ENCODE data around the gene CYBA.

DNA sequence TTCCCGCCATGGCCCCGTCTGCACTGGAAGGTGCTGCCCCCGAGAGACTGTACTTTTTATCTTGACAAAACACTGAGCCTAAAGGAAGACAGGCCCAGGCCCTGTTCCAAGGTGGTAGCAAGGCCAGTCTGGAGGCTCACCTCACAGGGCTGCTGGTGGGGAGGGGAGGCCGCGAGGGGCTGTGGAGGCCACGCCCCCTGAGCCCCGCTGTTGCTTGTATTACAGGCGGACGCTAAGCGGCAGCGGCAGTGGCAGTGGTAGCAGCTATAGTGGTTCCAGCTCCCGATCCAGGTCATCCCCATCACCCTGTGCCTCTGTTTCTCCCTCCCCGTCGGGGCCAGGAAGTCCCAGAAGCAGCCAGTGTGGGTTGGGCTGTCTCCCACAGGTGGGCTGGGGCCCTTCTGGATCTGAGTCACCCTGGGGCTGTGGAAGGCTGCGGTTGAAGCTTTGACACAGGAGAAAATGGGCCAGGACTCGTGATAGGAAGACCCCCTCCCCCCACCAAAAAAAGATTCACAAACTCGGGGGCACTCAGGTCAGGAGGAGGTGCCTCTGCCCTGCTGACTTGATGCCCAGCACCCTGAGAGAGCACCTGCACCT lies 25.8 kb downstream of the CYBA start:
- TF ChIP-seq, protein P1, sequence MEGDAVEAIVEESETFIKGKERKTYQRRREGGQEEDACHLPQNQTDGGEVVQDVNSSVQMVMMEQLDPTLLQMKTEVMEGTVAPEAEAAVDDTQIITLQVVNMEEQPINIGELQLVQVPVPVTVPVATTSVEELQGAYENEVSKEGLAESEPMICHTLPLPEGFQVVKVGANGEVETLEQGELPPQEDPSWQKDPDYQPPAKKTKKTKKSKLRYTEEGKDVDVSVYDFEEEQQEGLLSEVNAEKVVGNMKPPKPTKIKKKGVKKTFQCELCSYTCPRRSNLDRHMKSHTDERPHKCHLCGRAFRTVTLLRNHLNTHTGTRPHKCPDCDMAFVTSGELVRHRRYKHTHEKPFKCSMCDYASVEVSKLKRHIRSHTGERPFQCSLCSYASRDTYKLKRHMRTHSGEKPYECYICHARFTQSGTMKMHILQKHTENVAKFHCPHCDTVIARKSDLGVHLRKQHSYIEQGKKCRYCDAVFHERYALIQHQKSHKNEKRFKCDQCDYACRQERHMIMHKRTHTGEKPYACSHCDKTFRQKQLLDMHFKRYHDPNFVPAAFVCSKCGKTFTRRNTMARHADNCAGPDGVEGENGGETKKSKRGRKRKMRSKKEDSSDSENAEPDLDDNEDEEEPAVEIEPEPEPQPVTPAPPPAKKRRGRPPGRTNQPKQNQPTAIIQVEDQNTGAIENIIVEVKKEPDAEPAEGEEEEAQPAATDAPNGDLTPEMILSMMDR (IDR thresholded peaks at IDR 0.05 in 2 of 3, conservative IDR thresholded peaks at IDR 0.05 in 1 of 3; ENCODE audit: control insufficient read depth in 2 of 3, extremely low read depth in 1 of 3, insufficient read depth in 1 of 3, low read depth in 3 of 3, low read length in 3 of 3) = no peak
- TF ChIP-seq POLR2A (IDR thresholded peaks at IDR 0.05; ENCODE audit: low read depth, low read length) (no peak), STAT1 (conservative IDR thresholded peaks at IDR 0.05) (no peak), NBN (IDR thresholded peaks at IDR 0.05) (no peak), EZH2 (IDR thresholded peaks at IDR 0.05; ENCODE audit: borderline replicate concordance, control insufficient read depth, low read depth, low read length) (no peak)
- TF ChIP-seq, protein P2, sequence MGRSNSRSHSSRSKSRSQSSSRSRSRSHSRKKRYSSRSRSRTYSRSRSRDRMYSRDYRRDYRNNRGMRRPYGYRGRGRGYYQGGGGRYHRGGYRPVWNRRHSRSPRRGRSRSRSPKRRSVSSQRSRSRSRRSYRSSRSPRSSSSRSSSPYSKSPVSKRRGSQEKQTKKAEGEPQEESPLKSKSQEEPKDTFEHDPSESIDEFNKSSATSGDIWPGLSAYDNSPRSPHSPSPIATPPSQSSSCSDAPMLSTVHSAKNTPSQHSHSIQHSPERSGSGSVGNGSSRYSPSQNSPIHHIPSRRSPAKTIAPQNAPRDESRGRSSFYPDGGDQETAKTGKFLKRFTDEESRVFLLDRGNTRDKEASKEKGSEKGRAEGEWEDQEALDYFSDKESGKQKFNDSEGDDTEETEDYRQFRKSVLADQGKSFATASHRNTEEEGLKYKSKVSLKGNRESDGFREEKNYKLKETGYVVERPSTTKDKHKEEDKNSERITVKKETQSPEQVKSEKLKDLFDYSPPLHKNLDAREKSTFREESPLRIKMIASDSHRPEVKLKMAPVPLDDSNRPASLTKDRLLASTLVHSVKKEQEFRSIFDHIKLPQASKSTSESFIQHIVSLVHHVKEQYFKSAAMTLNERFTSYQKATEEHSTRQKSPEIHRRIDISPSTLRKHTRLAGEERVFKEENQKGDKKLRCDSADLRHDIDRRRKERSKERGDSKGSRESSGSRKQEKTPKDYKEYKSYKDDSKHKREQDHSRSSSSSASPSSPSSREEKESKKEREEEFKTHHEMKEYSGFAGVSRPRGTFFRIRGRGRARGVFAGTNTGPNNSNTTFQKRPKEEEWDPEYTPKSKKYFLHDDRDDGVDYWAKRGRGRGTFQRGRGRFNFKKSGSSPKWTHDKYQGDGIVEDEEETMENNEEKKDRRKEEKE (IDR thresholded peaks at IDR 0.05) = no peak

Measured in GM12878 (cell line).